GM12878 (cell line): Measurements from ENCODE around the gene MRPS23. TPM values are rescaled to one million over a fixed set of nuclear protein-coding genes. Genes with fewer than 3 reads are reported as not detected.

Experiments used
- ATAC-seq: fragments of 200-7000 bp; cut with Tn5 transposase; 3 replicates; pipeline ENCODE4 v1.9.1; 2020; ENCODE audit warnings: mild to moderate bottlenecking, moderate library complexity
- BruUV-seq: library from RNA; stranded (reverse); fragments of 400-500 nt; replicated peaks from 2 replicates; lab custom pipeline; 2021; lab: Mats Ljungman, UMichigan
- CTCF ChIA-PET: fragments of 300-600 bp; sonication (Branson Sonifier 250); formaldehyde crosslinking; extraction: SDS; loops from one replicate; lab custom pipeline; 2021; ENCODE audit warnings: inconsistent platforms; lab: Yijun Ruan, JAX
- POLR2A ChIA-PET: fragments of 350-600 bp; formaldehyde crosslinking; extraction: SDS; loops from one replicate; lab custom pipeline; 2021; ENCODE audit warnings: inconsistent platforms; lab: Charles Lee
- RAD21 ChIA-PET: fragments of 300-600 bp; sonication (Branson Sonifier 250); formaldehyde crosslinking; loops from one replicate; lab custom pipeline; 2023; ENCODE audit warnings: antibody characterized with exemption; ENCODE audit not compliant: unreplicated experiment; lab: Charles Lee
- SMC1A ChIA-PET: fragments of 300-600 bp; sonication (Branson Sonifier 250); formaldehyde crosslinking; loops from one replicate; lab custom pipeline; 2023; ENCODE audit not compliant: unreplicated experiment, uncharacterized antibody; lab: Charles Lee
- DNase-seq: peaks from one replicate; pipeline ENCODE4 v3.0.0-alpha.2; 2011; ENCODE audit warnings: low read depth, low spot score
- FAIRE-seq: peaks from 3 replicates; lab custom pipeline; 2011; peaks lifted over from hg19 to GRCh38; lab: Jason Lieb, UNC
- H2AFZ ChIP-seq: 2 replicates; pipeline ENCODE4 v1.6.0; 2011; ENCODE audit warnings: low read depth, low read length, control low read depth; ENCODE audit not compliant: control insufficient read depth
- H3K27ac ChIP-seq: 2 replicates; pipeline ENCODE4 v1.5.1; 2011; ENCODE audit warnings: control low read depth; ENCODE audit not compliant: control insufficient read depth, insufficient read depth
- H3K27me3 ChIP-seq, 2 experiments: replicated peaks in 1 of 2; 2 replicates each; pipeline versions ENCODE4 v1.6.0 to v1.6.1; 2011; ENCODE audit warnings: low read length in 1 of 2; ENCODE audit not compliant: control insufficient read depth in 2 of 2, insufficient read depth in 2 of 2
- H3K36me3 ChIP-seq, 2 experiments: 2 replicates each; pipeline ENCODE4 v1.5.1; 2011; ENCODE audit warnings: low read length in 1 of 2; ENCODE audit not compliant: control insufficient read depth in 2 of 2, insufficient read depth in 2 of 2
- H3K4me1 ChIP-seq: 2 replicates; pipeline ENCODE4 v1.6.1; 2011; ENCODE audit warnings: mild to moderate bottlenecking, low read length, moderate library complexity, mixed read lengths; ENCODE audit not compliant: control insufficient read depth, insufficient read depth
- H3K4me2 ChIP-seq: 2 replicates; pipeline ENCODE4 v1.6.0; 2011; ENCODE audit warnings: control low read depth; ENCODE audit not compliant: control insufficient read depth, insufficient read depth
- H3K4me3 ChIP-seq: fragments of 200-600 bp; sonication (generic); 2 replicates; pipeline ENCODE4 v1.5.1; 2016
- H3K79me2 ChIP-seq: 2 replicates; pipeline ENCODE4 v1.6.0; 2011; ENCODE audit warnings: low read length; ENCODE audit not compliant: control insufficient read depth, insufficient read depth
- H3K9ac ChIP-seq: 2 replicates; pipeline ENCODE4 v1.8.0; 2011; ENCODE audit warnings: low read length, control low read depth, mixed read lengths; ENCODE audit not compliant: control insufficient read depth, insufficient read depth
- H3K9me3 ChIP-seq: replicated peaks from 3 replicates; pipeline ENCODE4 v1.5.1; 2011; ENCODE audit warnings: mild to moderate bottlenecking, low read length; ENCODE audit not compliant: control insufficient read depth, insufficient read depth
- H4K20me1 ChIP-seq: 2 replicates; pipeline ENCODE4 v1.6.0; 2011; ENCODE audit not compliant: control insufficient read depth, insufficient read depth
- BCL11A ChIP-seq: IDR thresholded peaks from 2 replicates; pipeline ENCODE4 v1.6.1; 2011; ENCODE audit warnings: low read depth, low read length
- BHLHE40 ChIP-seq, 2 experiments: fragments of 450-650 bp in 1 of 2; IDR thresholded peaks; 2 replicates each; pipeline ENCODE4 v1.6.1; 2011 to 2017; ENCODE audit warnings: low read depth in 2 of 2, borderline replicate concordance in 1 of 2, improper control_type of control experiment in 1 of 2, low read length in 1 of 2, mild to moderate bottlenecking in 1 of 2
- CEBPB ChIP-seq, 2 experiments: fragments of 150-350 bp in 1 of 2; IDR thresholded peaks; 2 replicates each; pipeline ENCODE4 v1.6.1; 2012 to 2014; ENCODE audit warnings: low read depth in 2 of 2, low read length in 2 of 2, borderline replicate concordance in 1 of 2, inconsistent platforms in 1 of 2
- CHD2 ChIP-seq: IDR thresholded peaks from 2 replicates; pipeline ENCODE4 v1.6.1; 2011; ENCODE audit warnings: low read depth, low read length, improper control_type of control experiment, borderline replicate concordance
- FOXK2 ChIP-seq: fragments of 450-650 bp; IDR thresholded peaks from 2 replicates; pipeline ENCODE4 v1.6.1; 2017; ENCODE audit warnings: mild to moderate bottlenecking, moderate library complexity
- RAD51 ChIP-seq: fragments of 450-650 bp; IDR thresholded peaks from 2 replicates; pipeline ENCODE4 v1.6.1; 2016; ENCODE audit warnings: moderate library complexity, mild to moderate bottlenecking, inconsistent platforms
- SREBF1 ChIP-seq: IDR thresholded peaks from 2 replicates; pipeline ENCODE4 v1.6.1; 2012; ENCODE audit warnings: mild to moderate bottlenecking, low read length
- ZNF207 ChIP-seq: fragments of 450-650 bp; IDR thresholded peaks from 2 replicates; pipeline ENCODE4 v1.6.1; 2014; ENCODE audit warnings: antibody characterized with exemption, mild to moderate bottlenecking, borderline replicate concordance
- WGBS: methylation state at CpG from one replicate; pipeline ENCODE4 v1.1.6; 2016; ENCODE audit warnings: low lambda C conversion rate; ENCODE audit not compliant: insufficient replicate concordance, insufficient coverage; ENCODE audit errors: missing lambda C conversion rate; 5-methylcytosine and 5-hydroxymethylcytosine counted together
- in situ Hi-C: fragments of 300-500 bp; cut with MboI; formaldehyde crosslinking; loops from 9 replicates; pipeline ENCODE4 v1.14.3; 2018; ENCODE audit warnings: mixed read lengths
- intact Hi-C: fragments of 100-400 bp; cut with micrococcal nuclease; formaldehyde crosslinking; loops from one replicate; pipeline ENCODE4 v1.14.2; 2022; ENCODE audit not compliant: unreplicated experiment
- polyA plus RNA-seq, 11 experiments: library from polyadenylated mRNA; depleted of rRNA in 4 of 11; unstranded in 6 of 11; stranded (reverse) in 5 of 11; fragments of >200 nt; fragmentation: Nextera tagmentation in 4 of 11; fragmentation: Illumina TruSeq in 1 of 11; extraction: Ambion mirVana in 4 of 11; extraction: Trizol in 1 of 11; gene quantifications; 1 replicate in 1 of 11; 2 replicates in 10 of 11; pipeline versions ENCODE4 v1.2.1 to v1.2.3, GENCODE V29; 2011 to 2016; ENCODE audit warnings: inconsistent platforms in 2 of 11, missing spikeins in 2 of 11, low read depth in 1 of 11
- total RNA-seq, 4 experiments: library from RNA; depleted of rRNA in 3 of 4; stranded (reverse); fragments of >200 nt in 3 of 4; fragmentation: Illumina TruSeq in 1 of 4; extraction: Trizol in 1 of 4; gene quantifications; 2 replicates each; pipeline versions ENCODE4 v1.2.1 to v1.2.3, GENCODE V29; 2013 to 2021
- TF ChIP-seq, protein P1 (sequence below): fragments of 450-650 bp; IDR thresholded peaks from 2 replicates; pipeline ENCODE4 v1.6.1; 2017; ENCODE audit warnings: mild to moderate bottlenecking
- TF ChIP-seq, protein P2 (sequence below): IDR thresholded peaks from 2 replicates; pipeline ENCODE4 v1.6.1; 2011; ENCODE audit warnings: low read depth, mild to moderate bottlenecking, low read length, moderate library complexity, borderline replicate concordance; ENCODE audit errors: extremely low read depth
- TF ChIP-seq, protein P3 (sequence below): IDR thresholded peaks from 2 replicates; pipeline ENCODE4 v1.6.1; 2011; ENCODE audit warnings: borderline replicate concordance, low read depth, mild to moderate bottlenecking, moderate library complexity, mixed read lengths, low read length; ENCODE audit not compliant: insufficient read depth; ENCODE audit errors: extremely low read length

Gene MRPS23
- total and polyA plus RNA-seq, 10 of the 15 experiments (the other 5 are each of a cell fraction or from before 2014, with no cell fraction given) = 65.3 to 237 (median 87.9) TPM

DNA sequence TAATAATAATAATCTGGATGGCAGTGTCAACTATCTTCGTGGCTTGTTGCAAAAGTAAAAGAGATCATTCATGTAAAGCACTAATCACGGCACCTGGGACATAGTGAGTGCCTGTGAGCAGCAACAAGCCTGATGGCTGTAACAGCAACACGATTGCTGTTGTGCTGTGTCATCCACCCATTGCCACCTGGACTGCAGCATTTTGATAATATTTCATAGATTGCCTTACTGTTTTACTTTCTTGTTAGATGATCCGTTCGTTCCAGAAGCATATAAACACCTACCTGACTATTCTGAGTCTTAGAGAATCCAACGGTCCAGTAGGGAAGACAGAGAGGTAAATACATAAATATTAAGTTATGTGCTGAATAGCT is 3.1 kb upstream of the MRPS23 start:
- intact Hi-C loops = loop anchor here (5.0 to 10.0 kb wide), 2 partner anchors 49 to 232 kb away; partner anchors contain the start of gene DYNLL2
- ChIA-PET RAD21 (interaction anchor here (10.0 kb wide), 1 partner anchor 144 kb away, joined by 239 read pairs; no protein-coding TSS in a partner anchor), POLR2A (no interaction called here)

More for the DNA sequence above, 3.1 kb upstream of the MRPS23 start:
- no peak overlapping the region for H3K4me2 ChIP-seq
- no peaks in the 10 kb centered on the region for H3K9me3 ChIP-seq
- peaks cover 8% of the 10 kb centered on the region for H3K4me1 ChIP-seq
- SMC1A ChIA-PET = interaction anchor here (1.0 to 14.5 kb wide), 3 partner anchors 133 to 145 kb away, joined by 3 to 341 read pairs (median 7); no protein-coding TSS in a partner anchor
- no peak overlapping the region for H2AFZ ChIP-seq
- H3K36me3 ChIP-seq = no peaks in the 10 kb centered on the region; a peak in 1 of 4 replicates
- no peak for TF ChIP-seq CEBPB (IDR thresholded peaks at IDR 0.05; ENCODE audit: borderline replicate concordance in 1 of 2, low read depth in 2 of 2, low read length in 2 of 2)
- no peak for TF ChIP-seq CHD2
- no peak for TF ChIP-seq RAD51
- no peak for TF ChIP-seq SREBF1
- TF ChIP-seq, protein P1, sequence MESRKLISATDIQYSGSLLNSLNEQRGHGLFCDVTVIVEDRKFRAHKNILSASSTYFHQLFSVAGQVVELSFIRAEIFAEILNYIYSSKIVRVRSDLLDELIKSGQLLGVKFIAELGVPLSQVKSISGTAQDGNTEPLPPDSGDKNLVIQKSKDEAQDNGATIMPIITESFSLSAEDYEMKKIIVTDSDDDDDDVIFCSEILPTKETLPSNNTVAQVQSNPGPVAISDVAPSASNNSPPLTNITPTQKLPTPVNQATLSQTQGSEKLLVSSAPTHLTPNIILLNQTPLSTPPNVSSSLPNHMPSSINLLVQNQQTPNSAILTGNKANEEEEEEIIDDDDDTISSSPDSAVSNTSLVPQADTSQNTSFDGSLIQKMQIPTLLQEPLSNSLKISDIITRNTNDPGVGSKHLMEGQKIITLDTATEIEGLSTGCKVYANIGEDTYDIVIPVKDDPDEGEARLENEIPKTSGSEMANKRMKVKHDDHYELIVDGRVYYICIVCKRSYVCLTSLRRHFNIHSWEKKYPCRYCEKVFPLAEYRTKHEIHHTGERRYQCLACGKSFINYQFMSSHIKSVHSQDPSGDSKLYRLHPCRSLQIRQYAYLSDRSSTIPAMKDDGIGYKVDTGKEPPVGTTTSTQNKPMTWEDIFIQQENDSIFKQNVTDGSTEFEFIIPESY = no peak
- no peak for TF ChIP-seq ZNF207
- TF ChIP-seq BCL11A = no peak
- no peak for TF ChIP-seq FOXK2
- TF ChIP-seq, protein P2, sequence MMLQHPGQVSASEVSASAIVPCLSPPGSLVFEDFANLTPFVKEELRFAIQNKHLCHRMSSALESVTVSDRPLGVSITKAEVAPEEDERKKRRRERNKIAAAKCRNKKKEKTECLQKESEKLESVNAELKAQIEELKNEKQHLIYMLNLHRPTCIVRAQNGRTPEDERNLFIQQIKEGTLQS = no peak
- TF ChIP-seq, protein P3, sequence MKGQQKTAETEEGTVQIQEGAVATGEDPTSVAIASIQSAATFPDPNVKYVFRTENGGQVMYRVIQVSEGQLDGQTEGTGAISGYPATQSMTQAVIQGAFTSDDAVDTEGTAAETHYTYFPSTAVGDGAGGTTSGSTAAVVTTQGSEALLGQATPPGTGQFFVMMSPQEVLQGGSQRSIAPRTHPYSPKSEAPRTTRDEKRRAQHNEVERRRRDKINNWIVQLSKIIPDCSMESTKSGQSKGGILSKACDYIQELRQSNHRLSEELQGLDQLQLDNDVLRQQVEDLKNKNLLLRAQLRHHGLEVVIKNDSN = no peak
- TF ChIP-seq BHLHE40 (IDR thresholded peaks at IDR 0.05; ENCODE audit: borderline replicate concordance in 1 of 2, low read depth in 2 of 2, low read length in 1 of 2) = no peak
- no peak overlapping the region for H3K27ac ChIP-seq
- H3K27me3 ChIP-seq = no peaks in the 10 kb centered on the region
- H3K79me2 ChIP-seq = peaks cover 19% of the 10 kb centered on the region
- no peak overlapping the region for H3K9ac ChIP-seq
- no peaks in the 10 kb centered on the region for H4K20me1 ChIP-seq
- no peak overlapping the region for H3K4me3 ChIP-seq
- DNase-seq (no peak), ATAC-seq (no peak), FAIRE-seq (no peak)
- in situ Hi-C loops = loop anchor here (5.0 kb wide), 2 partner anchors 144 to 264 kb away; no protein-coding TSS in a partner anchor
- CTCF ChIA-PET = interaction anchor here (18.2 kb wide), 1 partner anchor 145 kb away, joined by 708 read pairs; the partner anchor contains the start of gene SRSF1
- no TSS peak for BruUV-seq
- WGBS = 46% methylated on average over 6 of the region's 6 CpGs
